HCT116 (cell line): ENCODE results near the gene HAND1. TPM values are rescaled to one million over a fixed set of nuclear protein-coding genes. Genes with fewer than 3 reads are reported as not detected.

Experiments
- ATAC-seq: fragments of 200-7000 bp; cut with Tn5 transposase; 2 replicates; pipeline ENCODE4 v1.9.1; 2020; ENCODE audit warnings: mild to moderate bottlenecking, moderate library complexity
- BruUV-seq: library from RNA; stranded (reverse); fragments of 400-500 nt; replicated peaks from 2 replicates; lab custom pipeline; 2021; lab: Mats Ljungman, UMichigan
- CTCF ChIA-PET: fragments of 300-600 bp; sonication (Branson Sonifier 250); formaldehyde crosslinking; loops from one replicate; lab custom pipeline; 2021; ENCODE audit warnings: antibody characterized with exemption; lab: Charles Lee
- POLR2A ChIA-PET: fragments of 300-600, 350-600 bp; sonication (Branson Sonifier 250); formaldehyde crosslinking; loops from one replicate; lab custom pipeline; 2021; ENCODE audit warnings: antibody characterized with exemption; lab: Charles Lee
- RAD21 ChIA-PET, 2 experiments: fragments of 300-600 bp; sonication (Branson Sonifier 250); formaldehyde crosslinking; loops; one replicate each; lab custom pipeline; 2023; ENCODE audit warnings: low total read pairs in 2 of 2; ENCODE audit not compliant: uncharacterized antibody in 2 of 2, unreplicated experiment in 2 of 2, low non-redundant PET in 1 of 2; lab: Charles Lee
- DNase-seq: peaks from one replicate; pipeline ENCODE4 v3.0.0-alpha.2; 2010; ENCODE audit warnings: low read depth, low spot score
- H2AFZ ChIP-seq: fragments of 200-600 bp; shearing (Covaris generic), sonication (generic); 2 replicates; pipeline ENCODE4 v1.6.1; 2017; ENCODE audit warnings: low read depth, mixed run types, mixed read lengths, antibody characterized with exemption, low read length; ENCODE audit not compliant: poor library complexity, severe bottlenecking
- H3K27ac ChIP-seq: 2 replicates; pipeline ENCODE4 v1.5.1; 2012; ENCODE audit warnings: low read depth, low read length
- H3K27me3 ChIP-seq: fragments of 200-600 bp; sonication (generic); 2 replicates; pipeline ENCODE4 v1.6.1; 2016; ENCODE audit warnings: mixed run types, low read length, mixed read lengths; ENCODE audit not compliant: insufficient read depth
- H3K36me3 ChIP-seq, 2 experiments: fragments of 200-500 bp in 1 of 2; fragments of 200-600 bp in 1 of 2; sonication (Bioruptor generic) in 1 of 2; sonication (generic) in 1 of 2; 2 replicates each; pipeline versions ENCODE4 v1.5.1 to v1.6.1; 2014 to 2016; ENCODE audit warnings: low read length in 2 of 2, inconsistent platforms in 1 of 2, mixed read lengths in 1 of 2, mixed run types in 1 of 2; ENCODE audit not compliant: insufficient read depth in 2 of 2, control insufficient read depth in 1 of 2
- H3K4me1 ChIP-seq, 2 experiments: fragments of 200-600 bp in 1 of 2; sonication (generic) in 1 of 2; 2 replicates each; pipeline versions ENCODE4 v1.5.1 to v1.6.1; 2012 to 2017; ENCODE audit warnings: low read length in 2 of 2, inconsistent platforms in 1 of 2, mild to moderate bottlenecking in 1 of 2, mixed read lengths in 1 of 2, mixed run types in 1 of 2, moderate library complexity in 1 of 2; ENCODE audit not compliant: insufficient read depth in 2 of 2, control insufficient read depth in 1 of 2
- H3K4me2 ChIP-seq: fragments of 200-600 bp; sonication (generic); 2 replicates; pipeline ENCODE4 v1.6.1; 2017; ENCODE audit warnings: mixed run types, low read length, mixed read lengths
- H3K4me3 ChIP-seq, 2 experiments: fragments of 200-600 bp in 1 of 2; sonication (generic) in 1 of 2; replicated peaks in 1 of 2; 2 replicates each; pipeline ENCODE4 v1.5.1; 2011 to 2016; ENCODE audit warnings: low read length in 2 of 2, control low read depth in 1 of 2, low read depth in 1 of 2, mild to moderate bottlenecking in 1 of 2, mixed read lengths in 1 of 2, mixed run types in 1 of 2
- H3K79me2 ChIP-seq: fragments of 200-600 bp; sonication (generic); 2 replicates; pipeline ENCODE4 v1.6.1; 2017; ENCODE audit warnings: mild to moderate bottlenecking, mixed run types, low read length, moderate library complexity, mixed read lengths; ENCODE audit not compliant: insufficient read depth
- H3K9ac ChIP-seq: fragments of 200-600 bp; sonication (generic); 2 replicates; pipeline ENCODE4 v1.6.1; 2016; ENCODE audit warnings: low read length, mixed read lengths
- H3K9me2 ChIP-seq: fragments of 200-600 bp; sonication (generic), shearing (Covaris generic); 2 replicates; pipeline ENCODE4 v1.6.1; 2017; ENCODE audit warnings: mixed run types, mild to moderate bottlenecking, moderate library complexity; ENCODE audit not compliant: insufficient read depth
- H3K9me3 ChIP-seq, 2 experiments: fragments of 200-500 bp in 1 of 2; fragments of 200-600 bp in 1 of 2; sonication (Bioruptor generic) in 1 of 2; sonication (generic) in 1 of 2; 2 replicates each; pipeline ENCODE4 v1.6.1; 2014 to 2017; ENCODE audit warnings: low read length in 2 of 2, mixed read lengths in 2 of 2, inconsistent platforms in 1 of 2, low read depth in 1 of 2, mild to moderate bottlenecking in 1 of 2, mixed run types in 1 of 2, moderate library complexity in 1 of 2; ENCODE audit not compliant: control insufficient read depth in 1 of 2, insufficient read depth in 1 of 2
- H4K20me1 ChIP-seq: fragments of 200-600 bp; sonication (generic), shearing (Covaris generic); 2 replicates; pipeline ENCODE4 v1.6.1; 2017; ENCODE audit warnings: mixed run types, mild to moderate bottlenecking, moderate library complexity; ENCODE audit not compliant: insufficient read depth
- CBX3 ChIP-seq: IDR thresholded peaks from 2 replicates; pipeline ENCODE4 v1.6.1; 2012; ENCODE audit warnings: low read depth
- EGR1 ChIP-seq: IDR thresholded peaks from 2 replicates; pipeline ENCODE4 v1.6.1; 2012; ENCODE audit warnings: low read depth
- JUND ChIP-seq: IDR thresholded peaks from 2 replicates; pipeline ENCODE4 v1.6.1; 2012
- RAD21 ChIP-seq: IDR thresholded peaks from 2 replicates; pipeline ENCODE4 v1.6.1; 2012; ENCODE audit warnings: low read depth, mild to moderate bottlenecking
- SP1 ChIP-seq: IDR thresholded peaks from 2 replicates; pipeline ENCODE4 v1.6.1; 2012; ENCODE audit warnings: low read depth
- intact Hi-C: fragments of 100-400 bp; cut with micrococcal nuclease; formaldehyde crosslinking; loops from 2 replicates; pipeline ENCODE4 v1.10.0; 2022
- total RNA-seq: library from RNA; stranded (reverse); gene quantifications from one replicate; pipeline ENCODE4 v1.2.1, GENCODE V29; 2021; ENCODE audit not compliant: unreplicated experiment
- TF ChIP-seq, protein P1 (sequence below), 3 experiments: fragments of 200-600 bp in 1 of 3; sonication (generic) in 1 of 3; IDR thresholded peaks in 2 of 3; conservative IDR thresholded peaks in 1 of 3; 2 replicates each; pipeline ENCODE4 v1.5.1; 2012 to 2017; ENCODE audit warnings: low read depth in 2 of 3, low read length in 2 of 3, antibody characterized with exemption in 1 of 3, borderline replicate concordance in 1 of 3, control low read depth in 1 of 3, mild to moderate bottlenecking in 1 of 3, mixed read lengths in 1 of 3, mixed run types in 1 of 3, moderate library complexity in 1 of 3; ENCODE audit not compliant: insufficient read depth in 1 of 3
- TF ChIP-seq, protein P2 (sequence below): IDR thresholded peaks from 2 replicates; pipeline ENCODE4 v1.6.1; 2012

Gene HAND1
- total RNA-seq, 1 experiment from 2014 or later: not detected

GRCh38 chr5:154520861-154521453, 42.9 kb upstream of the HAND1 start:
- no TSS peak for BruUV-seq
- H3K27me3 ChIP-seq: no peaks in the 10 kb centered on the region
- H3K9me2 ChIP-seq: no peaks in the 10 kb centered on the region
- peak overlapping the region; percentile 99 for H2AFZ ChIP-seq
- H3K9me3 ChIP-seq: no peaks in the 10 kb centered on the region
- H3K4me2 ChIP-seq: peak overlapping the region; percentile 86
- H3K36me3 ChIP-seq: no peaks in the 10 kb centered on the region
- POLR2A ChIA-PET: interaction anchor here (1.0 to 1.3 kb wide), 2 partner anchors 9 to 10 kb away, joined by 3 to 4 read pairs; no protein-coding TSS in a partner anchor
- CTCF ChIA-PET: interaction anchor here (0.5 to 2.1 kb wide), 25 partner anchors 8 to 461 kb away, joined by 3 to 24 read pairs (median 4); no protein-coding TSS in a partner anchor
- RAD21 ChIA-PET: interaction anchor here in 1 of 2 experiments (1.0 to 1.1 kb wide), 2 partner anchors 90 to 546 kb away, joined by 3 read pairs; no protein-coding TSS in a partner anchor
- ATAC-seq: peak; percentile 91
- TF ChIP-seq EGR1: 0 out of 2 replicates have a peak, but pooled peaks have one; percentile 25
- no peak for TF ChIP-seq JUND
- TF ChIP-seq SP1: no peak
- TF ChIP-seq, protein P1, sequence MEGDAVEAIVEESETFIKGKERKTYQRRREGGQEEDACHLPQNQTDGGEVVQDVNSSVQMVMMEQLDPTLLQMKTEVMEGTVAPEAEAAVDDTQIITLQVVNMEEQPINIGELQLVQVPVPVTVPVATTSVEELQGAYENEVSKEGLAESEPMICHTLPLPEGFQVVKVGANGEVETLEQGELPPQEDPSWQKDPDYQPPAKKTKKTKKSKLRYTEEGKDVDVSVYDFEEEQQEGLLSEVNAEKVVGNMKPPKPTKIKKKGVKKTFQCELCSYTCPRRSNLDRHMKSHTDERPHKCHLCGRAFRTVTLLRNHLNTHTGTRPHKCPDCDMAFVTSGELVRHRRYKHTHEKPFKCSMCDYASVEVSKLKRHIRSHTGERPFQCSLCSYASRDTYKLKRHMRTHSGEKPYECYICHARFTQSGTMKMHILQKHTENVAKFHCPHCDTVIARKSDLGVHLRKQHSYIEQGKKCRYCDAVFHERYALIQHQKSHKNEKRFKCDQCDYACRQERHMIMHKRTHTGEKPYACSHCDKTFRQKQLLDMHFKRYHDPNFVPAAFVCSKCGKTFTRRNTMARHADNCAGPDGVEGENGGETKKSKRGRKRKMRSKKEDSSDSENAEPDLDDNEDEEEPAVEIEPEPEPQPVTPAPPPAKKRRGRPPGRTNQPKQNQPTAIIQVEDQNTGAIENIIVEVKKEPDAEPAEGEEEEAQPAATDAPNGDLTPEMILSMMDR (IDR thresholded peaks at IDR 0.05 in 2 of 3, conservative IDR thresholded peaks at IDR 0.05 in 1 of 3; ENCODE audit: borderline replicate concordance in 1 of 3, insufficient read depth in 1 of 3, low read depth in 2 of 3, low read length in 2 of 3): peak; percentile 84 to 95 (median 91)
- 0 out of 2 replicates have a peak, but pooled peaks have one; percentile 33 for TF ChIP-seq CBX3
- TF ChIP-seq RAD21: peak; percentile 74
- TF ChIP-seq, protein P2, sequence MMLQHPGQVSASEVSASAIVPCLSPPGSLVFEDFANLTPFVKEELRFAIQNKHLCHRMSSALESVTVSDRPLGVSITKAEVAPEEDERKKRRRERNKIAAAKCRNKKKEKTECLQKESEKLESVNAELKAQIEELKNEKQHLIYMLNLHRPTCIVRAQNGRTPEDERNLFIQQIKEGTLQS: no peak
- DNase-seq: peak; percentile 63
- H3K4me1 ChIP-seq: peaks cover 5 to 21% of the 10 kb centered on the region in 2 experiments; a peak in 3 of 4 replicates
- no peaks in the 10 kb centered on the region for H3K79me2 ChIP-seq
- intact Hi-C loops: loop anchor here (2.0 kb wide), 1 partner anchor 90 kb away; no protein-coding TSS in a partner anchor
- no peak overlapping the region for H3K27ac ChIP-seq
- peak overlapping the region; percentile 16 to 37; a peak in 3 of 4 replicates for H3K4me3 ChIP-seq
- no peaks in the 10 kb centered on the region for H4K20me1 ChIP-seq
- peak overlapping the region; percentile 30; the same call in 1 of the 2 replicates for H3K9ac ChIP-seq
